Right lobe of liver (tissue), 6 donors: Measurements from ENCODE around the gene TPM2. TPM values are rescaled to one million over a fixed set of nuclear protein-coding genes. Genes with fewer than 3 reads are reported as not detected.
A peak's percentile ranks its signal among the peaks of the same experiment; 100 is the strongest.

Source experiments
- ATAC-seq, 4 donors: fragments of 200-7000 bp; cut with Tn5 transposase; one replicate each; pipeline ENCODE4 v1.9.1; 2020; ENCODE audit warnings: mild to moderate bottlenecking in 4 of 4, moderate library complexity in 4 of 4
- DNase-seq, 3 donors: peaks; one replicate each; pipeline ENCODE4 v3.0.0-alpha.2; 2020
- H3K27ac ChIP-seq, 3 donors: fragments of 200-600 bp; one replicate each; pipeline ENCODE4 v1.8.0; 2022
- H3K27me3 ChIP-seq, 2 donors: fragments of 200-600 bp; one replicate each; pipeline ENCODE4 v1.8.0; 2022
- H3K36me3 ChIP-seq, 4 donors: fragments of 200-600 bp; sonication (generic) in 1 of 4; one replicate each; pipeline versions ENCODE4 v1.5.1 to v1.8.0; 2017 to 2022; ENCODE audit warnings: control low read depth in 1 of 4
- H3K4me1 ChIP-seq, 4 donors: fragments of 200-600 bp; sonication (generic) in 1 of 4; one replicate each; pipeline versions ENCODE4 v1.5.1 to v1.8.0; 2017 to 2022; ENCODE audit warnings: control low read depth in 1 of 4
- H3K4me3 ChIP-seq, 3 donors: fragments of 200-600 bp; one replicate each; pipeline ENCODE4 v1.8.0; 2022
- H3K9me3 ChIP-seq, 4 donors: fragments of 200-600 bp; sonication (generic) in 1 of 4; one replicate each; pipeline versions ENCODE4 v1.5.1 to v1.8.0; 2017 to 2022; ENCODE audit warnings: control low read depth in 1 of 4
- CTCF ChIP-seq, 4 donors: fragments of 200-600 bp in 3 of 4; fragments of 450-650 bp in 1 of 4; IDR thresholded peaks; one replicate each; pipeline versions ENCODE4 v1.5.1 to v1.8.0; 2016 to 2022; ENCODE audit warnings: antibody characterized with exemption in 4 of 4, mild to moderate bottlenecking in 2 of 4
- POLR2A ChIP-seq: fragments of 450-650 bp; IDR thresholded peaks from one replicate; pipeline ENCODE4 v1.6.1; 2017; ENCODE audit warnings: antibody characterized with exemption, mild to moderate bottlenecking
- WGBS: methylation state at CpG from one replicate; pipeline ENCODE4 v1.1.6; 2018; ENCODE audit warnings: low coverage, low lambda C conversion rate; ENCODE audit not compliant: insufficient coverage; ENCODE audit errors: missing lambda C conversion rate; 5-methylcytosine and 5-hydroxymethylcytosine counted together
- intact Hi-C, 2 donors: fragments of 100-400 bp; cut with DNase I; formaldehyde crosslinking; loops; one replicate each; pipeline versions ENCODE4 v1.11.2 to v1.14.1; 2022
- total RNA-seq, 6 experiments: library from RNA; depleted of rRNA in 2 of 6; stranded (reverse); fragments of >200 nt in 2 of 6; fragmentation: NEBNext Ultra II Directional in 3 of 6; extraction: Animal tissue kit (Norgen Biotek cat#: 25700) in 3 of 6; gene quantifications; one replicate each; pipeline versions ENCODE4 v1.1.0 to v1.2.4, GENCODE V29; 2016 to 2023
- donor health status: DM: no; HTN: yes; CAD: no.
- donor health status: DM: no; HTN: no; CAD: no.
- donor health status: DM: no; HTN: no; CAD: no.
- donor health status: DM: no; HTN: yes; CAD: no.
- donor health status: DM: no; HTN: yes; CAD: no.

The TPM2 gene
- total RNA-seq, 6 experiments from 2014 or later, result 4.7 to 23.3 (median 12.4) TPM

- H3K9me3 ChIP-seq, result no peaks in the 10 kb centered on the region
- WGBS, result 86% methylated on average over 10 of the region's 13 CpGs
- DNase-seq, result peak in 1 of 3 donors; percentile 14
- peaks cover 0 to 2% (median 0%) of the 10 kb centered on the region in 4 donors for H3K4me1 ChIP-seq
- H3K27ac ChIP-seq, result no peak overlapping the region
- ATAC-seq, result no peak
- H3K4me3 ChIP-seq, result no peak overlapping the region
- intact Hi-C loops, result no loop called here
- H3K36me3 ChIP-seq, result peaks cover 0 to 10% (median 0%) of the 10 kb centered on the region in 4 donors
- no peaks in the 10 kb centered on the region for H3K27me3 ChIP-seq
- TF ChIP-seq POLR2A (no peak), CTCF (IDR thresholded peaks at IDR 0.05) (no peak)
Observed at GRCh38 chr9:35691757-35692301, 2.1 kb upstream of the TPM2 start.

GRCh38 chr9:35691334-35691650 is 1.6 kb upstream of the TPM2 start:
- TF ChIP-seq POLR2A (no peak), CTCF (IDR thresholded peaks at IDR 0.05) (no peak)
- H3K9me3 ChIP-seq, result no peaks in the 10 kb centered on the region
- H3K36me3 ChIP-seq, result peaks cover 0 to 7% (median 0%) of the 10 kb centered on the region in 4 donors
- ATAC-seq (no peak), DNase-seq (no peak)
- no peaks in the 10 kb centered on the region for H3K27me3 ChIP-seq
- peaks cover 0 to 2% (median 0%) of the 10 kb centered on the region in 4 donors for H3K4me1 ChIP-seq
- WGBS, result 57% methylated on average over 6 of the region's 10 CpGs
- intact Hi-C loops, result no loop called here
- peak overlapping the region in 2 of 3 donors; percentile 71 to 80 for H3K27ac ChIP-seq
- peak overlapping the region; percentile 57 to 68 (median 63) for H3K4me3 ChIP-seq

GRCh38 chr9:35690614-35691333 is 1.0 kb upstream of the TPM2 start:
- TF ChIP-seq POLR2A (peak; percentile 23), CTCF (IDR thresholded peaks at IDR 0.05) (no peak)
- DNase-seq (peak; percentile 63 to 70 (median 68)), ATAC-seq (peak; percentile 70 to 79 (median 74))
- peaks cover 0 to 2% (median 0%) of the 10 kb centered on the region in 4 donors for H3K36me3 ChIP-seq
- no peaks in the 10 kb centered on the region for H3K9me3 ChIP-seq
- no peaks in the 10 kb centered on the region for H3K27me3 ChIP-seq
- peak overlapping the region; percentile 62 to 80 (median 71) for H3K27ac ChIP-seq
- intact Hi-C loops, result no loop called here
- WGBS, result 1% methylated on average over 35 of the region's 61 CpGs
- H3K4me3 ChIP-seq, result peak overlapping the region; percentile 57 to 68 (median 63)
- peaks cover 0 to 2% (median 0%) of the 10 kb centered on the region in 4 donors for H3K4me1 ChIP-seq

GRCh38 chr9:35690294-35690613 is 529 bp upstream of the TPM2 start:
- peak overlapping the region; percentile 62 to 80 (median 71) for H3K27ac ChIP-seq
- no peaks in the 10 kb centered on the region for H3K27me3 ChIP-seq
- intact Hi-C loops, result no loop called here
- H3K9me3 ChIP-seq, result no peaks in the 10 kb centered on the region
- no peak for TF ChIP-seq CTCF (IDR thresholded peaks at IDR 0.05)
- no peak for TF ChIP-seq POLR2A
- ATAC-seq, result no peak
- peak overlapping the region; percentile 57 to 68 (median 63) for H3K4me3 ChIP-seq
- no peak for DNase-seq
- WGBS, result 7% methylated on average over 7 of the region's 21 CpGs
- peaks cover 0 to 2% (median 0%) of the 10 kb centered on the region in 4 donors for H3K4me1 ChIP-seq
- H3K36me3 ChIP-seq, result no peaks in the 10 kb centered on the region
